Psoas muscle (tissue), 8 donors: Measurements from ENCODE around the gene ARMC3. TPM values are rescaled to one million over a fixed set of nuclear protein-coding genes. Genes with fewer than 3 reads are reported as not detected.
A peak's percentile ranks its signal among the peaks of the same experiment; 100 is the strongest.
"Not testable (repeated sequence)": the region's sequence is repeated elsewhere in the genome, so short reads cannot be mapped to it uniquely, and the experiment has no call there.

Source experiments
- ATAC-seq, 4 donors: fragments of 200-7000 bp; cut with Tn5 transposase; one replicate each; pipeline ENCODE4 v1.9.1; 2020; ENCODE audit warnings: moderate library complexity in 3 of 4, mild to moderate bottlenecking in 2 of 4
- DNase-seq, 2 donors: peaks; one replicate each; pipeline ENCODE4 v3.0.0-alpha.2; 2020
- H3K27ac ChIP-seq: fragments of 200-600 bp; one replicate; pipeline ENCODE4 v1.8.0; 2022
- H3K27me3 ChIP-seq, 3 donors: fragments of 200-600 bp in 1 of 3; one replicate each; pipeline versions ENCODE4 v1.6.1 to v1.8.0; 2013 to 2022; ENCODE audit warnings: low read length in 2 of 3, mild to moderate bottlenecking in 2 of 3, moderate library complexity in 1 of 3; ENCODE audit not compliant: insufficient read depth in 3 of 3
- H3K36me3 ChIP-seq, 2 donors: fragments of 200-600 bp in 1 of 2; one replicate each; pipeline versions ENCODE4 v1.6.1 to v1.8.0; 2013 to 2022; ENCODE audit warnings: low read depth in 1 of 2, mild to moderate bottlenecking in 1 of 2, moderate library complexity in 1 of 2; ENCODE audit not compliant: insufficient read depth in 1 of 2
- H3K4me1 ChIP-seq: fragments of 200-600 bp; one replicate; pipeline ENCODE4 v1.8.0; 2022
- H3K4me3 ChIP-seq: fragments of 200-600 bp; one replicate; pipeline ENCODE4 v1.8.0; 2022; ENCODE audit warnings: mild to moderate bottlenecking
- H3K9me3 ChIP-seq: fragments of 200-600 bp; one replicate; pipeline ENCODE4 v1.8.0; 2022
- WGBS, 3 donors: extraction: QIAGEN DNeasy Blood & Tissue Kit; methylation state at CpG; one replicate each; pipeline versions ENCODE4 v1.1.6 to v1.1.7; 2013; 5-methylcytosine and 5-hydroxymethylcytosine counted together
- intact Hi-C, 2 donors: fragments of 100-400 bp; cut with DNase I; formaldehyde crosslinking; loops; one replicate each; pipeline versions ENCODE4 v1.11.0 to v1.14.2; 2022
- polyA plus RNA-seq, 3 donors: library from polyadenylated mRNA; stranded (reverse); fragments of 200-250 nt; gene quantifications; one replicate each; pipeline ENCODE4 v1.2.3, GENCODE V29; 2013
- total RNA-seq, 4 donors: library from RNA; stranded (reverse); fragmentation: NEBNext Ultra II Directional in 2 of 4; extraction: Animal tissue kit (Norgen Biotek cat#: 25700) in 2 of 4; gene quantifications; one replicate each; pipeline versions ENCODE4 v1.2.1 to v1.2.4, GENCODE V29; 2021 to 2023
- TF ChIP-seq, protein P1 (sequence below): fragments of 200-600 bp; IDR thresholded peaks from one replicate; pipeline ENCODE4 v1.8.0; 2022; ENCODE audit warnings: antibody characterized with exemption
- donor health status: healthy with polysubstance abuse.
- donor health status: DM: no; HTN: no; CAD: no; lungs with moderate emphysema.
- donor health status: Bipolar disorder and iron deficiency.
- donor health status: healthy.
- donor health status: DM: yes; HTN: yes; CAD: no.
- donor health status: DM: no; HTN: no; CAD: no.
- donor health status: DM: no; HTN: no; CAD: no.
- donor health status: DM: yes; HTN: yes; CAD: no.

ARMC3 gene
- total and polyA plus RNA-seq, 7 donors, result not detected

DNA sequence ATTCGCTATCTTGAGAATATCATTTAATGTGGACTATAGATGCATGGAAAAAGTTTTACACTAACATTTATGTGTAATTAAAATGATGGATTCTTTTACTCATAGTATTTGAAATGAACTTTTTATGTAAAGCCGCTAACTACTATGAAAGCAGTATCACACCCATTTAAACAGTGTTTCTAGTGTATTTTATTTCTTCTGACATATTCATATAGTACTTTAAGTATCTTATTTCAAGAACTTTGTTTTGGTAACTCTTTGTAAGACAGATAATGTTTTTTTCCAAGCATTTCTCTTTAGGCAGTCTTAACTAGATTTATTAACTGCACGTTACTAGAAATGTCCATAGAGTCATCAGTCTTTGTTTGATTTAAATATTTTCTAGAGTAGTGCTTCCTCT, 12.5 kb upstream of the ARMC3 start:
- Histone ChIP-seq H3K9me3 (no peaks in the 10 kb centered on the region), H3K27me3 (peaks cover 0 to 2% (median 0%) of the 10 kb centered on the region in 3 donors), H3K27ac (no peak overlapping the region), H3K4me1 (no peaks in the 10 kb centered on the region), H3K36me3 (no peaks in the 10 kb centered on the region), H3K4me3 (no peak overlapping the region)
- 80 to 85% (median 81%) methylated on average over 3 of the region's 3 CpGs for WGBS, 3 donors
- no peak for DNase-seq
- TF ChIP-seq, protein P1, sequence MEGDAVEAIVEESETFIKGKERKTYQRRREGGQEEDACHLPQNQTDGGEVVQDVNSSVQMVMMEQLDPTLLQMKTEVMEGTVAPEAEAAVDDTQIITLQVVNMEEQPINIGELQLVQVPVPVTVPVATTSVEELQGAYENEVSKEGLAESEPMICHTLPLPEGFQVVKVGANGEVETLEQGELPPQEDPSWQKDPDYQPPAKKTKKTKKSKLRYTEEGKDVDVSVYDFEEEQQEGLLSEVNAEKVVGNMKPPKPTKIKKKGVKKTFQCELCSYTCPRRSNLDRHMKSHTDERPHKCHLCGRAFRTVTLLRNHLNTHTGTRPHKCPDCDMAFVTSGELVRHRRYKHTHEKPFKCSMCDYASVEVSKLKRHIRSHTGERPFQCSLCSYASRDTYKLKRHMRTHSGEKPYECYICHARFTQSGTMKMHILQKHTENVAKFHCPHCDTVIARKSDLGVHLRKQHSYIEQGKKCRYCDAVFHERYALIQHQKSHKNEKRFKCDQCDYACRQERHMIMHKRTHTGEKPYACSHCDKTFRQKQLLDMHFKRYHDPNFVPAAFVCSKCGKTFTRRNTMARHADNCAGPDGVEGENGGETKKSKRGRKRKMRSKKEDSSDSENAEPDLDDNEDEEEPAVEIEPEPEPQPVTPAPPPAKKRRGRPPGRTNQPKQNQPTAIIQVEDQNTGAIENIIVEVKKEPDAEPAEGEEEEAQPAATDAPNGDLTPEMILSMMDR, result no peak
- intact Hi-C loops, result no loop called here
- no peak for ATAC-seq

DNA sequence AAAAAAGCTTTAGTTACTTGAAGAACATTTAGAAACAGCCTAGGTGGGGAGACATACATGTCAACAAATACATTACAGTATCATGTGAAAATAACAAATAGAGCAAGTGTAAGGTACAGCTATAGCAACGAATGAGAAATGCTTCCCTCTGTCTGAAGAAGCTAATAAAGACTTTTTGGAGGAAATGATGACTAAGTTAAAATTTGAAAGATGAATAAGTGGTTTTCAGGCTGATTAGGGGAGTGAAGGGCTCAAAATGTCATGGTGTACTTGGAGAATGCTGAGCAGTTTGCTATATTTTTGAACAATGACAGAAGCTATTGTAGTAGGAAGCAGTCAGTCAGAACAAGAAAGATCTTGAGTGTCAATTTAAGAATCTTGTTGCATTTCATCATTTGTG, 2.8 kb upstream of the ARMC3 start:
- Histone ChIP-seq H3K27me3 (peaks cover 2 to 30% (median 4%) of the 10 kb centered on the region in 3 donors), H3K27ac (no peak overlapping the region), H3K36me3 (no peaks in the 10 kb centered on the region), H3K4me1 (no peaks in the 10 kb centered on the region), H3K9me3 (no peaks in the 10 kb centered on the region), H3K4me3 (no peak overlapping the region)
- DNase-seq (no peak), ATAC-seq (no peak)
- intact Hi-C loops, result no loop called here
- TF ChIP-seq, protein P1, result no peak
- 69 to 77% (median 74%) methylated on average over 1 of the region's 1 CpG for WGBS, 3 donors

DNA sequence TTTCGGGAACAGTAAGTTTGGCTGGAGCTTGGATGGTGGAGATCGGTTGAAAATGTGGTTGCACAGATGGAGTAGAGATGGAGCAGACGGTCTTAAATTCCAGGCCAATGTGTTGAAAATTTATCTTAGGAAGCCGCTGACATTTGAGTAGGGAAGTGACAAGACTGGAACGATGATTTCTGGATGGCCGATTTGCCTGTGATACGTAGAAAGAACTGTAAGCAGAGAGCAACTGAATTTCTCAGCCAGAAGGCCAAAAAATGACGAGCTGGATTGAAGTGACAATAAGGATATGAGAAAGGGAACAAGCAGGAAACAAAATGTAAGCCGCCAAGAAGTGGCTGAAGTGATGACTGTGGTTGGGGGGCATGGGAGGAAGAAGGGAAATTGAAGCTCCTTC, 687 bp upstream of the ARMC3 start:
- no peak overlapping the region for H3K27ac ChIP-seq
- H3K27me3 ChIP-seq, result peaks cover 2 to 30% (median 4%) of the 10 kb centered on the region in 3 donors
- TF ChIP-seq, protein P1, result no peak
- no peak for ATAC-seq
- WGBS, 3 donors, result 61 to 68% (median 67%) methylated on average over 9 of the region's 9 CpGs
- H3K4me1 ChIP-seq, result no peaks in the 10 kb centered on the region
- no peaks in the 10 kb centered on the region for H3K9me3 ChIP-seq
- no peaks in the 10 kb centered on the region for H3K36me3 ChIP-seq
- DNase-seq, result no peak
- intact Hi-C loops, result no loop called here
- H3K4me3 ChIP-seq, result peak overlapping the region; percentile 52

DNA sequence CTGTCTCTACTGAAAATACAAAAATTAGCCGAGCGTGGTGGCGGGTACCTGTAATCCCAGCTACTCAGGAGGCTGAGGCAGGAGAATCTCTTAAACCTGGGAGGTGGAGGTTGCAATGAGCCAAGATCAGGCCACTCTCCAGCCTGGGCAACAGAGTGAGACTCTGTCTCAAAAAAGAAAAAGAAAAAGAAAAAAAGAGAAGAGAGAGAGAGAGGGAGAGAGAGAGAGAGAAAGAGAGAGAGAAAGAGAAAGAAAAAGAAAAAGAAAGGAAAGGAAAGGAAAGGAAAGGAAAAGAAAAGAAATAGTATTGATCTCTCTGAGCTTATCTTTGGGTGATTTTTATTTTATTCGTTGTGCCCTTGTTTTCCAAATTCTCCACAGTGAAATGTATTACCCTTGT, 1.2 kb downstream of the ARMC3 start:
- WGBS, 3 donors, result 94 to 99% (median 94%) methylated on average over 4 of the region's 4 CpGs
- H3K36me3 ChIP-seq, H3K4me3 ChIP-seq, H3K27ac ChIP-seq, H3K4me1 ChIP-seq, H3K9me3 ChIP-seq, DNase-seq, ATAC-seq, intact Hi-C loops: not testable (repeated sequence)
- H3K27me3 ChIP-seq, result peaks cover 0 to 30% (median 2%) of the 10 kb centered on the region in 3 donors

DNA sequence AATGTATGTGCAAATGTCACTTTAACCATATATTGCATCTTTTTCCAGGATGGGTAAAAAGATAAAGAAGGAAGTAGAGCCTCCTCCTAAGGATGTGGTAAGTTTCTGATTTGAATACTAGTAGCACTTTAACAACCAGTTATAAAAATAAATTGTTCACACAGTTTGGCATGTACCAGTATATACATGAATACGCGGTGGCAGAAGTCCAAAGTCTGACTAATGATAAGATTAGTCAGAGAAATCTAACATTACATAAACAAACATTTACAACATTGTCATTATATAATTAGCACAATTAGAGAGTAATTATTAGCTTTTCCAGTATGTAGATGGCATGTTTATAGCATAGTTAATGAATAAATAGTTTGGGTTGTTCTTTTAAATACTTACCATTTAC, 4.1 kb downstream of the ARMC3 start:
- 76 to 86% (median 77%) methylated on average over 2 of the region's 2 CpGs for WGBS, 3 donors
- peaks cover 0 to 11% (median 2%) of the 10 kb centered on the region in 3 donors for H3K27me3 ChIP-seq
- no peaks in the 10 kb centered on the region for H3K4me1 ChIP-seq
- DNase-seq (no peak), ATAC-seq (no peak)
- H3K27ac ChIP-seq, result no peak overlapping the region
- H3K36me3 ChIP-seq, result no peaks in the 10 kb centered on the region
- H3K9me3 ChIP-seq, result no peaks in the 10 kb centered on the region
- no peak overlapping the region for H3K4me3 ChIP-seq
- intact Hi-C loops, result no loop called here
- TF ChIP-seq, protein P1, result no peak
